H1 (cell line): Measurements from ENCODE around the gene KCNK13. TPM values are rescaled to one million over a fixed set of nuclear protein-coding genes. Genes with fewer than 3 reads are reported as not detected.

ENCODE experiments used
- CTCF ChIA-PET: fragments of 300-600 bp; sonication (Branson Sonifier 250); formaldehyde crosslinking; loops from one replicate; lab custom pipeline; 2021; ENCODE audit not compliant: partially characterized antibody; lab: Charles Lee
- POLR2A ChIA-PET: fragments of 300-600 bp; sonication (Branson Sonifier 250); formaldehyde crosslinking; loops from one replicate; lab custom pipeline; 2021; ENCODE audit warnings: inconsistent platforms; ENCODE audit not compliant: partially characterized antibody; lab: Charles Lee
- DNase-seq, 2 experiments: peaks; one replicate each; pipeline versions ENCODE4 v3.0.0 to v3.0.0-alpha.2; 2010 to 2022; ENCODE audit warnings: low spot score in 2 of 2, low read depth in 1 of 2, mixed read lengths in 1 of 2
- FAIRE-seq: peaks from 2 replicates; lab custom pipeline; 2011; peaks lifted over from hg19 to GRCh38; lab: Jason Lieb, UNC
- H2AFZ ChIP-seq: 2 replicates; pipeline ENCODE4 v1.8.1; 2012; ENCODE audit warnings: low read length, inconsistent platforms
- H2AK5ac ChIP-seq: 2 replicates; pipeline ENCODE4 v1.6.1; 2013; ENCODE audit warnings: low read depth, low read length
- H2BK120ac ChIP-seq: replicated peaks from 2 replicates; pipeline ENCODE3; 2013; ENCODE audit warnings: low read depth, low read length, inconsistent platforms
- H2BK12ac ChIP-seq: 2 replicates; pipeline ENCODE4 v1.6.1; 2013; ENCODE audit warnings: low read depth, low read length
- H2BK15ac ChIP-seq: 2 replicates; pipeline ENCODE4 v1.6.1; 2013; ENCODE audit warnings: low read length
- H2BK20ac ChIP-seq: 2 replicates; pipeline ENCODE4 v1.6.1; 2013; ENCODE audit warnings: low read length
- H2BK5ac ChIP-seq: 2 replicates; pipeline ENCODE4 v1.6.1; 2013; ENCODE audit warnings: low read depth, low read length
- H3K14ac ChIP-seq: 2 replicates; pipeline ENCODE4 v1.6.1; 2013; ENCODE audit warnings: inconsistent platforms; ENCODE audit not compliant: insufficient read length
- H3K18ac ChIP-seq: 2 replicates; pipeline ENCODE4 v1.6.1; 2013; ENCODE audit warnings: low read length; ENCODE audit errors: extremely low read depth
- H3K23ac ChIP-seq: 2 replicates; pipeline ENCODE4 v1.6.1; 2013; ENCODE audit warnings: inconsistent platforms; ENCODE audit not compliant: insufficient read length
- H3K23me2 ChIP-seq: 2 replicates; pipeline ENCODE4 v1.6.1; 2013; ENCODE audit warnings: low read depth, low read length
- H3K27ac ChIP-seq: 2 replicates; pipeline ENCODE4 v1.6.1; 2011; ENCODE audit warnings: low read depth, low read length, inconsistent platforms
- H3K27me3 ChIP-seq, 4 experiments: replicated peaks in 1 of 4; 1 replicate in 1 of 4; 2 replicates in 3 of 4; pipeline versions ENCODE4 v1.6.1 to v1.8.1; 2011 to 2013; ENCODE audit warnings: low read length in 3 of 4, mild to moderate bottlenecking in 3 of 4, inconsistent platforms in 2 of 4, mixed read lengths in 2 of 4, moderate library complexity in 1 of 4; ENCODE audit not compliant: control insufficient read depth in 3 of 4, insufficient read depth in 3 of 4; ENCODE audit errors: extremely low read depth in 1 of 4
- H3K36me3 ChIP-seq, 4 experiments: 2 replicates each; pipeline versions ENCODE4 v1.6.1 to v1.8.1; 2011 to 2013; ENCODE audit warnings: mild to moderate bottlenecking in 4 of 4, low read length in 3 of 4, moderate library complexity in 2 of 4, control low read depth in 1 of 4, inconsistent platforms in 1 of 4; ENCODE audit not compliant: insufficient read depth in 4 of 4, control insufficient read depth in 2 of 4
- H3K4ac ChIP-seq: replicated peaks from 2 replicates; pipeline ENCODE3; 2013; ENCODE audit warnings: low read length, low read depth, mixed read lengths, inconsistent platforms; ENCODE audit not compliant: insufficient read length
- H3K4me1 ChIP-seq, 4 experiments: replicated peaks in 1 of 4; 1 replicate in 1 of 4; 2 replicates in 3 of 4; pipeline versions ENCODE4 v1.6.1 to v1.8.1; 2011 to 2013; ENCODE audit warnings: low read length in 3 of 4, inconsistent platforms in 2 of 4, mixed read lengths in 1 of 4; ENCODE audit not compliant: insufficient read depth in 4 of 4, control insufficient read depth in 3 of 4
- H3K4me2 ChIP-seq, 2 experiments: 2 replicates each; pipeline versions ENCODE4 v1.6.1 to v1.8.1; 2011 to 2013; ENCODE audit warnings: low read depth in 2 of 2, low read length in 2 of 2, control low read depth in 1 of 2, inconsistent platforms in 1 of 2, mild to moderate bottlenecking in 1 of 2; ENCODE audit not compliant: insufficient read depth in 1 of 2
- H3K4me3 ChIP-seq, 4 experiments: fragments of 200-600, 300-600 bp in 1 of 4; sonication (generic), shearing (Covaris generic), sonication (Bioruptor Twin) in 1 of 4; 2 replicates each; pipeline versions ENCODE4 v1.5.1 to v1.8.1; 2011 to 2016; ENCODE audit warnings: low read length in 4 of 4, low read depth in 3 of 4, control low read depth in 2 of 4, inconsistent platforms in 2 of 4, mild to moderate bottlenecking in 2 of 4, mixed read lengths in 1 of 4, moderate library complexity in 1 of 4; ENCODE audit not compliant: insufficient read depth in 2 of 4; ENCODE audit errors: extremely low read depth in 1 of 4
- H3K56ac ChIP-seq: replicated peaks from 2 replicates; pipeline ENCODE3; 2013; ENCODE audit warnings: low read depth, mild to moderate bottlenecking, mixed read lengths, low read length, inconsistent platforms; ENCODE audit not compliant: insufficient read length
- H3K79me1 ChIP-seq: 2 replicates; pipeline ENCODE4 v1.6.1; 2013; ENCODE audit warnings: low read depth, low read length, control low read depth
- H3K79me2 ChIP-seq, 2 experiments: 2 replicates each; pipeline versions ENCODE4 v1.6.1 to v1.8.1; 2012 to 2013; ENCODE audit warnings: low read length in 2 of 2, mild to moderate bottlenecking in 2 of 2, inconsistent platforms in 1 of 2; ENCODE audit not compliant: insufficient read depth in 2 of 2, control insufficient read depth in 1 of 2
- H3K9ac ChIP-seq, 4 experiments: replicated peaks in 1 of 4; 1 replicate in 1 of 4; 2 replicates in 3 of 4; pipeline versions ENCODE4 v1.6.1 to v1.8.1; 2011 to 2013; ENCODE audit warnings: low read depth in 3 of 4, low read length in 3 of 4, control low read depth in 2 of 4, mild to moderate bottlenecking in 2 of 4, moderate library complexity in 2 of 4, inconsistent platforms in 1 of 4; ENCODE audit errors: extremely low read depth in 1 of 4
- H3K9me3 ChIP-seq, 2 experiments: 2 replicates each; pipeline versions ENCODE4 v1.6.1 to v1.8.1; 2012 to 2013; ENCODE audit warnings: mild to moderate bottlenecking in 2 of 2, moderate library complexity in 2 of 2, control low read depth in 1 of 2, inconsistent platforms in 1 of 2, low read depth in 1 of 2, low read length in 1 of 2, mixed read lengths in 1 of 2; ENCODE audit not compliant: insufficient read depth in 2 of 2
- H4K20me1 ChIP-seq, 2 experiments: replicated peaks in 1 of 2; 2 replicates each; pipeline versions ENCODE3 to v1.8.1; 2011 to 2013; ENCODE audit warnings: inconsistent platforms in 2 of 2, low read length in 2 of 2, mild to moderate bottlenecking in 1 of 2; ENCODE audit not compliant: insufficient read depth in 2 of 2, control insufficient read depth in 1 of 2
- H4K5ac ChIP-seq: 2 replicates; pipeline ENCODE4 v1.6.1; 2013; ENCODE audit warnings: low read length, low read depth, mixed read lengths, inconsistent platforms; ENCODE audit not compliant: insufficient read length
- H4K8ac ChIP-seq: 2 replicates; pipeline ENCODE4 v1.8.0; 2013; ENCODE audit warnings: mild to moderate bottlenecking, moderate library complexity, low read length, inconsistent platforms; ENCODE audit not compliant: insufficient read depth; ENCODE audit errors: extremely low read depth
- H4K91ac ChIP-seq: replicated peaks from 2 replicates; pipeline ENCODE3; 2013; ENCODE audit warnings: low read length, mixed read lengths, inconsistent platforms; ENCODE audit not compliant: insufficient read length
- CHD2 ChIP-seq: IDR thresholded peaks from 2 replicates; pipeline ENCODE4 v1.6.1; 2012; ENCODE audit warnings: low read length, improper control_type of control experiment
- CTBP2 ChIP-seq: IDR thresholded peaks from 2 replicates; pipeline ENCODE4 v1.7.0; 2011; ENCODE audit warnings: borderline replicate concordance, mild to moderate bottlenecking, moderate library complexity, mixed read lengths, low read length; ENCODE audit not compliant: insufficient read depth, insufficient read length
- WGBS, 2 experiments: shearing (Covaris generic) in 1 of 2; methylation state at CpG; one replicate each; pipeline versions ENCODE4 v1.1.6 to v1.1.7; 2013 to 2015; ENCODE audit warnings: low lambda C conversion rate in 2 of 2, mixed read lengths in 2 of 2, inconsistent platforms in 1 of 2, low coverage in 1 of 2, missing lambda C conversion rate in 1 of 2; ENCODE audit not compliant: insufficient replicate concordance in 2 of 2, insufficient coverage in 1 of 2, insufficient read length in 1 of 2; ENCODE audit errors: extremely low coverage in 1 of 2, missing lambda C conversion rate in 1 of 2; 5-methylcytosine and 5-hydroxymethylcytosine counted together
- polyA plus RNA-seq, 7 experiments: library from polyadenylated mRNA; depleted of rRNA in 3 of 7; stranded (reverse) in 5 of 7; unstranded in 2 of 7; fragments of >200 nt in 5 of 7; fragments of 200-250 nt in 2 of 7; gene quantifications; 1 replicate in 5 of 7; 2 replicates in 1 of 7; 4 replicates in 1 of 7; pipeline versions ENCODE4 v1.2.1 to v1.2.3, GENCODE V29; 2011 to 2013; ENCODE audit warnings: missing spikeins in 2 of 7, mixed read lengths in 2 of 7
- total RNA-seq: library from RNA; stranded (reverse); fragmentation: NEBNext Ultra II Directional; extraction: Animal tissue kit (Norgen Biotek cat#: 25700); gene quantifications from 2 replicates; pipeline ENCODE4 v1.2.1, GENCODE V29; 2021

The KCNK13 gene
- total and polyA plus RNA-seq, 2 of the 8 experiments (the other 6 are each of a cell fraction or from before 2014, with no cell fraction given), result 0.39 to 0.48 TPM

GRCh38 chr14:90213099-90213748 lies 151.4 kb downstream of the KCNK13 start:
- FAIRE-seq (no peak), DNase-seq (no peak)
- Histone ChIP-seq H3K23me2 (no peaks in the 10 kb centered on the region), H2BK120ac (no peak overlapping the region), H2BK15ac (no peak overlapping the region), H3K9me3 (peaks cover 19 to 33% of the 10 kb centered on the region in 2 experiments), H3K18ac (no peak overlapping the region), H3K4ac (no peak overlapping the region), H3K4me3 (no peak overlapping the region), H3K36me3 (no peaks in the 10 kb centered on the region), H4K91ac (no peak overlapping the region), H3K23ac (no peak overlapping the region), H4K20me1 (no peaks in the 10 kb centered on the region), H2BK12ac (no peak overlapping the region), H3K27me3 (no peaks in the 10 kb centered on the region), H3K4me1 (no peaks in the 10 kb centered on the region), H3K14ac (no peak overlapping the region), H3K79me2 (no peaks in the 10 kb centered on the region), H4K8ac (no peak overlapping the region), H2AK5ac (no peak overlapping the region), H3K56ac (no peak overlapping the region), H2BK20ac (no peak overlapping the region), H2BK5ac (no peak overlapping the region), H3K27ac (no peak overlapping the region), H3K9ac (no peak overlapping the region), H4K5ac (no peak overlapping the region), H3K4me2 (no peak overlapping the region), H2AFZ (no peak overlapping the region), H3K79me1 (no peaks in the 10 kb centered on the region)
- 91% methylated on average over 7 of the region's 7 CpGs; no CpG with 5 or more reads in 1 of the 2 experiments for WGBS, 2 experiments
- CTCF ChIA-PET, result interaction anchor here (0.9 to 1.3 kb wide), 2 partner anchors 14 to 22 kb away, joined by 3 read pairs; no protein-coding TSS in a partner anchor
- POLR2A ChIA-PET, result interaction anchor here (0.8 kb wide), 1 partner anchor 28 kb away, joined by 3 read pairs; no protein-coding TSS in a partner anchor
- TF ChIP-seq CHD2 (no peak), CTBP2 (no peak)
